H1 (cell line): Measurements from ENCODE around the gene LONP2.

Experiments
- EGR1 ChIP-seq: IDR thresholded peaks from 2 replicates; pipeline ENCODE4 v1.6.1; 2011; ENCODE audit warnings: low read depth, low read length, borderline replicate concordance
- EP300 ChIP-seq, 2 experiments: IDR thresholded peaks; 1 replicate in 1 of 2; 2 replicates in 1 of 2; pipeline ENCODE4 v1.6.1; 2011 to 2012; ENCODE audit warnings: low read depth in 2 of 2, low read length in 2 of 2, mild to moderate bottlenecking in 2 of 2, borderline replicate concordance in 1 of 2, inconsistent platforms in 1 of 2, moderate library complexity in 1 of 2
- KDM5A ChIP-seq: fragments of 200-600 bp; IDR thresholded peaks from 2 replicates; pipeline ENCODE4 v1.7.1; 2012; ENCODE audit warnings: mild to moderate bottlenecking, low read length, inconsistent platforms, mixed read lengths
- POLR2A ChIP-seq, 2 experiments: IDR thresholded peaks; 1 replicate in 1 of 2; 2 replicates in 1 of 2; pipeline ENCODE4 v1.6.1; 2011; ENCODE audit warnings: low read depth in 2 of 2, low read length in 2 of 2, mild to moderate bottlenecking in 2 of 2; ENCODE audit errors: control extremely low read depth in 1 of 2
- RAD21 ChIP-seq, 2 experiments: IDR thresholded peaks in 1 of 2; conservative IDR thresholded peaks in 1 of 2; 2 replicates each; pipeline ENCODE4 v1.6.1; 2011; ENCODE audit warnings: low read depth in 2 of 2, low read length in 2 of 2, improper control_type of control experiment in 1 of 2, inconsistent platforms in 1 of 2, mild to moderate bottlenecking in 1 of 2, moderate library complexity in 1 of 2
- TF ChIP-seq, protein P1 (sequence below), 3 experiments: IDR thresholded peaks; 1 replicate in 2 of 3; 2 replicates in 1 of 3; pipeline versions ENCODE4 v1.5.1 to v1.6.1; 2011; ENCODE audit warnings: low read length in 3 of 3, mild to moderate bottlenecking in 3 of 3, inconsistent platforms in 2 of 3, low read depth in 1 of 3, moderate library complexity in 1 of 3; ENCODE audit not compliant: insufficient read depth in 1 of 3; ENCODE audit errors: control extremely low read depth in 1 of 3

- no peak for TF ChIP-seq RAD21 (IDR thresholded peaks at IDR 0.05 in 1 of 2, conservative IDR thresholded peaks at IDR 0.05 in 1 of 2; ENCODE audit: low read depth in 2 of 2, low read length in 2 of 2)
- TF ChIP-seq KDM5A = no peak
- TF ChIP-seq, protein P1, sequence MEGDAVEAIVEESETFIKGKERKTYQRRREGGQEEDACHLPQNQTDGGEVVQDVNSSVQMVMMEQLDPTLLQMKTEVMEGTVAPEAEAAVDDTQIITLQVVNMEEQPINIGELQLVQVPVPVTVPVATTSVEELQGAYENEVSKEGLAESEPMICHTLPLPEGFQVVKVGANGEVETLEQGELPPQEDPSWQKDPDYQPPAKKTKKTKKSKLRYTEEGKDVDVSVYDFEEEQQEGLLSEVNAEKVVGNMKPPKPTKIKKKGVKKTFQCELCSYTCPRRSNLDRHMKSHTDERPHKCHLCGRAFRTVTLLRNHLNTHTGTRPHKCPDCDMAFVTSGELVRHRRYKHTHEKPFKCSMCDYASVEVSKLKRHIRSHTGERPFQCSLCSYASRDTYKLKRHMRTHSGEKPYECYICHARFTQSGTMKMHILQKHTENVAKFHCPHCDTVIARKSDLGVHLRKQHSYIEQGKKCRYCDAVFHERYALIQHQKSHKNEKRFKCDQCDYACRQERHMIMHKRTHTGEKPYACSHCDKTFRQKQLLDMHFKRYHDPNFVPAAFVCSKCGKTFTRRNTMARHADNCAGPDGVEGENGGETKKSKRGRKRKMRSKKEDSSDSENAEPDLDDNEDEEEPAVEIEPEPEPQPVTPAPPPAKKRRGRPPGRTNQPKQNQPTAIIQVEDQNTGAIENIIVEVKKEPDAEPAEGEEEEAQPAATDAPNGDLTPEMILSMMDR (IDR thresholded peaks at IDR 0.05; ENCODE audit: control extremely low read depth in 1 of 3, insufficient read depth in 1 of 3, low read depth in 1 of 3, low read length in 3 of 3) = no peak
- no peak for TF ChIP-seq EGR1
- no peak for TF ChIP-seq EP300 (IDR thresholded peaks at IDR 0.05; ENCODE audit: borderline replicate concordance in 1 of 2, low read depth in 2 of 2, low read length in 2 of 2)
- TF ChIP-seq POLR2A (IDR thresholded peaks at IDR 0.05; ENCODE audit: control extremely low read depth in 1 of 2, low read depth in 2 of 2, low read length in 2 of 2) = no peak
Measured at GRCh38 chr16:48194828-48195556, 49.1 kb upstream of the LONP2 start.
